GM12891 (cell line): ENCODE data around the gene KCNJ9.

ENCODE experiments used
- DNase-seq: peaks from one replicate; pipeline ENCODE4 v3.0.0; 2011; ENCODE audit warnings: low spot score; ENCODE audit not compliant: insufficient read length
- FAIRE-seq: peaks from 2 replicates; lab custom pipeline; 2011; peaks lifted over from hg19 to GRCh38; lab: Jason Lieb, UNC
- PAX5 ChIP-seq: IDR thresholded peaks from 2 replicates; pipeline ENCODE4 v1.6.1; 2011; ENCODE audit warnings: low read length, moderate library complexity, mild to moderate bottlenecking; ENCODE audit not compliant: insufficient read depth, severe bottlenecking
- POLR2A ChIP-seq: IDR thresholded peaks from 2 replicates; pipeline ENCODE4 v1.6.1; 2011; ENCODE audit warnings: low read depth, low read length, control low read depth
- POLR2AphosphoS5 ChIP-seq: IDR thresholded peaks from 2 replicates; pipeline ENCODE4 v1.6.1; 2011; ENCODE audit warnings: low read depth, low read length, control low read depth
- POU2F2 ChIP-seq: IDR thresholded peaks from 2 replicates; pipeline ENCODE4 v1.6.1; 2011; ENCODE audit warnings: low read depth, mild to moderate bottlenecking, control low read depth, low read length, moderate library complexity
- SPI1 ChIP-seq: IDR thresholded peaks from 2 replicates; pipeline ENCODE4 v1.6.1; 2011; ENCODE audit warnings: low read depth, low read length, control low read depth
- TAF1 ChIP-seq: IDR thresholded peaks from 2 replicates; pipeline ENCODE4 v1.6.1; 2011; ENCODE audit warnings: low read depth, low read length, control low read depth

KCNJ9 gene

GRCh38 chr1:160064746-160065145 lies 16.6 kb upstream of the KCNJ9 start:
- TF ChIP-seq SPI1: no peak
- TF ChIP-seq POLR2AphosphoS5: no peak
- no peak for TF ChIP-seq POLR2A
- no peak for TF ChIP-seq TAF1
- TF ChIP-seq POU2F2: no peak
- no peak for TF ChIP-seq PAX5
- DNase-seq: no peak
- FAIRE-seq: no peak

GRCh38 chr1:160066829-160067745 lies 14.3 kb upstream of the KCNJ9 start:
- FAIRE-seq: no peak
- DNase-seq: no peak
- TF ChIP-seq POLR2A (no peak), POLR2AphosphoS5 (no peak), TAF1 (no peak), PAX5 (no peak), SPI1 (no peak), POU2F2 (no peak)

GRCh38 chr1:160068225-160068624 lies 13.1 kb upstream of the KCNJ9 start:
- TF ChIP-seq PAX5: no peak
- TF ChIP-seq SPI1: no peak
- no peak for TF ChIP-seq POLR2AphosphoS5
- no peak for TF ChIP-seq POU2F2
- TF ChIP-seq POLR2A: no peak
- no peak for TF ChIP-seq TAF1
- FAIRE-seq: no peak

GRCh38 chr1:160069460-160070231 lies 11.7 kb upstream of the KCNJ9 start, which contains the start of gene KCNJ10:
Gene KCNJ10, minus strand, starts transcription at chr1:160070160. Its CDS starts 27,628 bp downstream, at chr1:160042532.
- no peak for TF ChIP-seq SPI1
- no peak for TF ChIP-seq POLR2AphosphoS5
- TF ChIP-seq TAF1: no peak
- no peak for TF ChIP-seq POLR2A
- TF ChIP-seq PAX5: no peak
- TF ChIP-seq POU2F2: no peak

More at GRCh38 chr1:160068225-160068624, 13.1 kb upstream of the KCNJ9 start:
- no peak for DNase-seq

GRCh38 chr1:160070243-160071163 lies 10.8 kb upstream of the KCNJ9 start:
- FAIRE-seq: peak; percentile 55
- TF ChIP-seq POLR2AphosphoS5: no peak
- no peak for TF ChIP-seq POLR2A
- DNase-seq: peak; percentile 54

More at GRCh38 chr1:160069460-160070231, 11.7 kb upstream of the KCNJ9 start, which contains the start of gene KCNJ10:
- no peak for FAIRE-seq
- no peak for DNase-seq

GRCh38 chr1:160071289-160071688 lies 10.0 kb upstream of the KCNJ9 start:
- DNase-seq (no peak), FAIRE-seq (no peak)
- no peak for TF ChIP-seq TAF1
- no peak for TF ChIP-seq POLR2A
- no peak for TF ChIP-seq SPI1
- TF ChIP-seq PAX5: no peak
- TF ChIP-seq POU2F2: no peak
- TF ChIP-seq POLR2AphosphoS5: no peak

- TF ChIP-seq POLR2A: no peak
- TF ChIP-seq SPI1: no peak
- no peak for TF ChIP-seq PAX5
- no peak for TF ChIP-seq POU2F2
- no peak for TF ChIP-seq TAF1
- no peak for TF ChIP-seq POLR2AphosphoS5
These were observed 6.5 kb upstream of the KCNJ9 start for GRCh38 chr1:160074865-160075264.

GRCh38 chr1:160075836-160076235 lies 5.5 kb upstream of the KCNJ9 start:
- no peak for DNase-seq
- no peak for TF ChIP-seq POLR2A
- no peak for FAIRE-seq

More at GRCh38 chr1:160074865-160075264, 6.5 kb upstream of the KCNJ9 start:
- DNase-seq (no peak), FAIRE-seq (no peak)

- DNase-seq: no peak
- no peak for FAIRE-seq
- TF ChIP-seq POLR2AphosphoS5 (no peak), SPI1 (no peak), POLR2A (no peak)
These were observed 5.0 kb upstream of the KCNJ9 start for GRCh38 chr1:160076295-160076694.
